Adipocyte (in vitro differentiated cells): ENCODE measurements around the gene TSR3.

Experiments used
- DNase-seq: peaks from one replicate; pipeline ENCODE4 v3.0.0-alpha.2; 2015; ENCODE audit warnings: low read depth
- H3K27me3 ChIP-seq: replicated peaks from 2 replicates; pipeline ENCODE4 v1.7.0; 2013; ENCODE audit warnings: mild to moderate bottlenecking, low read length, moderate library complexity; ENCODE audit not compliant: control insufficient read depth, insufficient read depth
- H3K36me3 ChIP-seq: 2 replicates; pipeline ENCODE4 v1.7.0; 2013; ENCODE audit warnings: low read length, mild to moderate bottlenecking, moderate library complexity; ENCODE audit not compliant: control insufficient read depth, insufficient read depth, severe bottlenecking
- H3K4me1 ChIP-seq: 2 replicates; pipeline ENCODE4 v1.7.0; 2013; ENCODE audit warnings: mild to moderate bottlenecking, low read length, moderate library complexity; ENCODE audit not compliant: control insufficient read depth, insufficient read depth
- H3K4me3 ChIP-seq: 2 replicates; pipeline ENCODE4 v1.7.0; 2013; ENCODE audit warnings: mild to moderate bottlenecking, low read length, moderate library complexity
- H3K9ac ChIP-seq: 2 replicates; pipeline ENCODE4 v1.7.0; 2013; ENCODE audit warnings: mild to moderate bottlenecking, low read length, moderate library complexity
- H3K9me3 ChIP-seq: 2 replicates; pipeline ENCODE4 v1.7.0; 2013; ENCODE audit warnings: mild to moderate bottlenecking, low read length, moderate library complexity; ENCODE audit not compliant: control insufficient read depth

The TSR3 gene

DNA sequence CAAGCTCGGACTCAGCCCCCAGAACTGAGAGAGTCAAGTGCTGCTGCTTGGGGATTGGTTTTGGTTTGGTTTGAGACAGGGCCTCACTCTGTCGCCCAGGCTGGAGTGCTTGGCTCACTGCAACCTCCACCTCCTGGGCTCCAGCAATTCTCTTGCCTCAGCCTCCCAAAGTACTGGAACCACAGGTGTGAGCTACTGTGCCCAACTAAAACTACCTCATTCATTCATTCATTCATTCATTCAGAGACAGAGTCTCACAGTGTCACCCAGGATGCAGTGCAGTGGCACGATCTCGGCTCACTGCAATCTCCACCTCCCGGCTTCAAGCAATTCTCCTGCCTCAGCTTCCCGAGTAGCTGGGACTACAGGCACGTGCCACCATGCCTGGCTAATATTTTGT, 38.1 kb upstream of the TSR3 start:
- DNase-seq: no peak
- H3K4me3 ChIP-seq: no peak overlapping the region
- H3K9me3 ChIP-seq: no peaks in the 10 kb centered on the region
- H3K27me3 ChIP-seq: no peaks in the 10 kb centered on the region
- H3K4me1 ChIP-seq: no peaks in the 10 kb centered on the region
- peaks cover 43% of the 10 kb centered on the region for H3K36me3 ChIP-seq
- no peak overlapping the region for H3K9ac ChIP-seq

GRCh38 chr16:1387331-1387730, 35.7 kb upstream of the TSR3 start:
- Histone ChIP-seq H3K4me1 (no peaks in the 10 kb centered on the region), H3K27me3 (no peaks in the 10 kb centered on the region), H3K36me3 (peaks cover 33% of the 10 kb centered on the region), H3K9me3 (no peaks in the 10 kb centered on the region), H3K9ac (no peak overlapping the region), H3K4me3 (no peak overlapping the region)
- no peak for DNase-seq

GRCh38 chr16:1385232-1385631, 33.6 kb upstream of the TSR3 start:
- no peak overlapping the region for H3K9ac ChIP-seq
- no peaks in the 10 kb centered on the region for H3K9me3 ChIP-seq
- no peaks in the 10 kb centered on the region for H3K27me3 ChIP-seq
- H3K36me3 ChIP-seq: peaks cover 22% of the 10 kb centered on the region
- no peaks in the 10 kb centered on the region for H3K4me1 ChIP-seq
- no peak for DNase-seq
- no peak overlapping the region for H3K4me3 ChIP-seq

DNA sequence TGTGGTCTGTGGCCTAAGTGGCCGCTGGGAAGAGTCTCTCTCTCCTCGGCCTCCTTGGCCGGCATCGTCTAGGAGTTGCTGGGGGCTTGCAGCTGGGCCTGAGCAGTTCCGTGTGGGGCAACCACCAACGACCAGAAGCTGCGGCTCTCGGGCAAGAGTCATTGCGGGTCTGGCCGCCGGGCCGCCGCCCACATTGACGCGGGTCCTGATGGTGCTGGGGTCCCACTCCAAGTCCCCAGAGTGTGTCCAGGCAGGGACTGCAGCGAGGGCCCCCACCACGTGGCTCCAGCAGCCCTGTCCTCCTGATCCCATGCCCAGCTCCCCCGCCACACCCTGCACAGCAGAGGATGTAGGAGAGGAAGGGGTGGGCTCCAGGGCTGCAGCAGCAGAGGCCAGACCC, 31.9 kb upstream of the TSR3 start:
- H3K9me3 ChIP-seq: no peaks in the 10 kb centered on the region
- H3K36me3 ChIP-seq: peaks cover 12% of the 10 kb centered on the region
- peaks cover 10% of the 10 kb centered on the region for H3K4me1 ChIP-seq
- no peak overlapping the region for H3K9ac ChIP-seq
- H3K4me3 ChIP-seq: no peak overlapping the region
- DNase-seq: no peak
- no peaks in the 10 kb centered on the region for H3K27me3 ChIP-seq

GRCh38 chr16:1381612-1382406, 30.1 kb upstream of the TSR3 start:
- H3K36me3 ChIP-seq: peaks cover 6% of the 10 kb centered on the region
- DNase-seq: peak; percentile 8
- no peaks in the 10 kb centered on the region for H3K27me3 ChIP-seq
- H3K9ac ChIP-seq: no peak overlapping the region
- peaks cover 22% of the 10 kb centered on the region for H3K4me1 ChIP-seq
- no peaks in the 10 kb centered on the region for H3K9me3 ChIP-seq
- H3K4me3 ChIP-seq: no peak overlapping the region

- Histone ChIP-seq H3K36me3 (peaks cover 10% of the 10 kb centered on the region), H3K9ac (no peak overlapping the region), H3K4me3 (no peak overlapping the region), H3K4me1 (peaks cover 22% of the 10 kb centered on the region), H3K27me3 (no peaks in the 10 kb centered on the region), H3K9me3 (no peaks in the 10 kb centered on the region)
- DNase-seq: no peak
Measured at GRCh38 chr16:1380195-1380594, 28.5 kb upstream of the TSR3 start.

- Histone ChIP-seq H3K27me3 (no peaks in the 10 kb centered on the region), H3K4me1 (peaks cover 22% of the 10 kb centered on the region), H3K9ac (peak overlapping the region; percentile 84), H3K4me3 (peak overlapping the region; percentile 81), H3K36me3 (peaks cover 10% of the 10 kb centered on the region), H3K9me3 (no peaks in the 10 kb centered on the region)
- peak; percentile 91 for DNase-seq
Measured at GRCh38 chr16:1379304-1380076, 27.8 kb upstream of the TSR3 start.

- peak; percentile 94 for DNase-seq
- H3K9me3 ChIP-seq: no peaks in the 10 kb centered on the region
- H3K9ac ChIP-seq: peak overlapping the region; percentile 84
- peaks cover 22% of the 10 kb centered on the region for H3K4me1 ChIP-seq
- peaks cover 10% of the 10 kb centered on the region for H3K36me3 ChIP-seq
- no peaks in the 10 kb centered on the region for H3K27me3 ChIP-seq
- peak overlapping the region; percentile 81 for H3K4me3 ChIP-seq
Measured at GRCh38 chr16:1378804-1379303, 27.2 kb upstream of the TSR3 start.

DNA sequence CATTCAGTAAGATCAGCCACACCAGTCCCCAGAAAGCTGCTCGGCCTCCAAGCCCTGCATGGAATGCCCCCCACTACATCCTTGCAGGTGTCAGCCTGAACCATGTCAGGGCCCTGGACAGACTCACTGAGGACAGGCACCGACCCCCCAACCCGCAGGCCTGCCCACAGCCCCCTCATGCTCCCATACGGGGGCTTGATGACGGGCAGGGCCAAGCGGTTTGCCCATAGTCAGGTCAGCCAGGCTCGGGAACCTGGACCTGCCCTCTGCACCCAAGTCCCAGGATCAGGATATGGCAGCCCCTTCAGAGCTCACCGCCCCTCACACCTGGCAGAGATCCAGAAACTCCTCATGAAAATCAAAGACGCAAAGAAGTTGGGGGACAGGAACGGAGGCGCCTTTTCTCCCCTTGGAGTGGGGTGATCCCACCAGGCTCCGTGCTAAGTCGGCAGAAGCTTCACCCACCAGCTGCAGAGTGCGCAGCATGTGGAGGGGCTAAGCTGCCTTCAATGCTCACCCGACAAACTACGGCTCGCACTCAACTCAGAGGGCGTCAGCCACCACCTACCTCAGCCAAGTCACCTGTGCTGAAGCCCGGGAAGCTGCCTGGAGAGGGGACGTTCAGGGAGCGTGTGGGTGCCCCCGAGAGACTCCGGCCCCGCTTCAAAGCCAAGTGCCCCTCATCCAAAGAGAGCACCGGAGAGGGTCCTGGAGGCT, 26.6 kb upstream of the TSR3 start:
- Histone ChIP-seq H3K9ac (peak overlapping the region; percentile 84), H3K4me1 (peaks cover 22% of the 10 kb centered on the region), H3K27me3 (no peaks in the 10 kb centered on the region), H3K9me3 (no peaks in the 10 kb centered on the region), H3K4me3 (peak overlapping the region; percentile 81), H3K36me3 (peaks cover 8% of the 10 kb centered on the region)
- DNase-seq: no peak

GRCh38 chr16:1377406-1378010, 25.8 kb upstream of the TSR3 start:
- H3K4me3 ChIP-seq: peak overlapping the region; percentile 81
- H3K9ac ChIP-seq: peak overlapping the region; percentile 84
- DNase-seq: no peak
- H3K4me1 ChIP-seq: peaks cover 22% of the 10 kb centered on the region
- no peaks in the 10 kb centered on the region for H3K27me3 ChIP-seq
- no peaks in the 10 kb centered on the region for H3K9me3 ChIP-seq
- peaks cover 8% of the 10 kb centered on the region for H3K36me3 ChIP-seq
